Measurements from ENCODE around the gene CPA1. TPM values are rescaled to one million over a fixed set of nuclear protein-coding genes. Genes with fewer than 3 reads are reported as not detected.

CPA1 gene
- total and polyA plus RNA-seq, 2 of the 13 experiments (the other 11 are each of a cell fraction or from before 2014, with no cell fraction given) = 0.20 to 0.58 TPM

- TF ChIP-seq THAP9 (CRISPR knock-in tag; IDR thresholded peaks at IDR 0.05; ENCODE audit: borderline replicate concordance) (0 out of 2 replicates have a peak, but pooled peaks have one; percentile 7), ZBTB26 (CRISPR knock-in tag; IDR thresholded peaks at IDR 0.05; ENCODE audit: borderline replicate concordance) (no peak), HNRNPL (IDR thresholded peaks at IDR 0.05; ENCODE audit: low read depth, low read length) (peak; percentile 65), ZNF740 (CRISPR knock-in tag; IDR thresholded peaks at IDR 0.05) (no peak), AGO1 (IDR thresholded peaks at IDR 0.05; ENCODE audit: low read depth, low read length, poor library complexity, severe bottlenecking) (peak; percentile 23), BCL3 (CRISPR knock-in tag; IDR thresholded peaks at IDR 0.05) (no peak)
Measured at GRCh38 chr7:130379921-130380860, at the start of gene CPA1 (continued).
